Effector memory CD8-positive, alpha-beta T cell (primary cell): ENCODE results near the gene FOXN3.

Experiments
- ATAC-seq: fragments of 150-1000 bp; cut with Tn5 transposase; replicated peaks from 2 replicates; pipeline ENCODE4 v1.10.0; 2021; ENCODE audit warnings: mild to moderate bottlenecking, moderate library complexity
- DNase-seq, 3 experiments: peaks; one replicate each; pipeline ENCODE4 v3.0.0; 2021
- H3K27ac Mint-ChIP-seq, 2 donors: one replicate each; pipeline ENCODE4 v1.8.0; 2022; ENCODE audit warnings: mild to moderate bottlenecking in 2 of 2, mixed read lengths in 2 of 2, moderate library complexity in 2 of 2
- H3K27me3 Mint-ChIP-seq, 2 donors: one replicate each; pipeline ENCODE4 v1.8.0; 2022; ENCODE audit warnings: mixed read lengths in 2 of 2
- H3K36me3 Mint-ChIP-seq: one replicate; pipeline ENCODE4 v1.8.0; 2022; ENCODE audit warnings: mild to moderate bottlenecking, moderate library complexity, mixed read lengths; ENCODE audit not compliant: insufficient read depth
- H3K4me1 Mint-ChIP-seq, 2 donors: one replicate each; pipeline ENCODE4 v1.8.0; 2022; ENCODE audit warnings: low read depth in 2 of 2, mixed read lengths in 2 of 2
- H3K4me3 Mint-ChIP-seq, 2 donors: one replicate each; pipeline ENCODE4 v1.8.0; 2022; ENCODE audit warnings: mild to moderate bottlenecking in 2 of 2, mixed read lengths in 2 of 2, moderate library complexity in 2 of 2
- H3K9me3 Mint-ChIP-seq, 2 donors: one replicate each; pipeline ENCODE4 v1.8.0; 2022; ENCODE audit warnings: mixed read lengths in 2 of 2

FOXN3 gene

DNA sequence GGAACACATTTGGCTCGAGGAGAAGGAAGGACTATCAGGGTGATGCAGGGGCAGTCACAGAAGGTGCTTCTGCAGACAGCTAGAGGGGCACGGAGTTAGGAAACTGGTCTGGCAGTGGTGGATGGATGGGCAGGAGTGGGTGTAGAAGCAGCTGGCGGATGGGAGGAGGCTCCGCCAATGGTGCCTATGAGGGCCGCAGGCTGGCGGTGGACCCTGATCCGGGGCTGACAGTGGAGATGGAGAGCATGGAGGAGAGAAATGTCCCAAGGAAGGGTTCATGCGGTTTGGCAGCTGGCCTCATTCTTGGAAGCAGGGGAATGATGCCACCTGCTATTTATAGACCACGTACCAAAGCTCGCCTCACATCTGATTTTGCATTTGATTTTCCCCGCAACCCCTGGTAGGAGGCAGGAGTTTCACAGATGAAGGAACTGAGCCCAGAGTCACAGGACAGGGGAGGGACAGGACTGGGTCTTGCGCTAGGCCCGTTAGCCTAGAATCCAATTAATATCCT, 237.1 kb downstream of the FOXN3 start:
- DNase-seq (no peak), ATAC-seq (no peak)
- Mint-ChIP-seq H3K27ac (peak overlapping the region; percentile 5 to 44), H3K27me3 (no peaks in the 10 kb centered on the region), H3K36me3 (peaks cover 15% of the 10 kb centered on the region), H3K4me3 (no peak overlapping the region), H3K9me3 (no peaks in the 10 kb centered on the region), H3K4me1 (peaks cover 21 to 23% of the 10 kb centered on the region in 2 donors)

DNA sequence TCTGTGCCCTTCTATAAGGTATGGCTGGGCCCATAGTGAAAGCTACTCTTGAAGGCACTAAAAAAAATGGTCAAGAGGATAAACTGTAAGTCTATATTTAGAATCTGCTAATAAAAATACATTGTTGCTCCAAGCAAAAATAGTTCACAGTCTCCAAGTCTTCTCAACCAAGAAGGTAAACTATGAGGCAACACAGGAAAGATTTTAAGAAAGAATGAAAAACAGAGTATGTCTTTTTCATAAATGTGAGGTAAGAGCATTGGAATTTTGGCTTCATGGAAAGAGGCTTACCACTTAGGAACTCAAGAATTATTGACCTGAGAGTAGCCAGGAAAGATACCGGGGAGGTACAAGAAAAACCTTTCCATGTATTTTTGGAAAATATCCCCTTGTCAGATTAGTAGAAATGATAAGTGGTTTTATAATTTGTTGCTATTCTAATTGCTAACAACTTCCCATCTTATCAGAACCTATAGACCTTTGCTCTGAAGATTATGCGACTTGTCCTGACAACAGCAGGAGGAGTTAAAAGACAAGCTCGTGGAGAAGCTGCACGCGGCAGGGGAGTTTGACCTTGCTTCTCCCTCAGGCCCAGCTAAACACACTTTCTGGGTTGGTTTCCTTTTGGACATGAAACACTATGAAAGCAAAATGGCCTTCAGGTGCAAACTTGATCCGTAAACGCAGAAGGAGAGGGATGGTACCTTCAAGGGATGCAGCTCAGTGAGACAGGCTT, 238.1 kb downstream of the FOXN3 start:
- DNase-seq (no peak), ATAC-seq (no peak)
- Mint-ChIP-seq H3K27ac (peak overlapping the region; percentile 5 to 44), H3K27me3 (no peaks in the 10 kb centered on the region), H3K36me3 (peaks cover 14% of the 10 kb centered on the region), H3K9me3 (no peaks in the 10 kb centered on the region), H3K4me3 (no peak overlapping the region), H3K4me1 (peaks cover 16 to 23% of the 10 kb centered on the region in 2 donors)

DNA sequence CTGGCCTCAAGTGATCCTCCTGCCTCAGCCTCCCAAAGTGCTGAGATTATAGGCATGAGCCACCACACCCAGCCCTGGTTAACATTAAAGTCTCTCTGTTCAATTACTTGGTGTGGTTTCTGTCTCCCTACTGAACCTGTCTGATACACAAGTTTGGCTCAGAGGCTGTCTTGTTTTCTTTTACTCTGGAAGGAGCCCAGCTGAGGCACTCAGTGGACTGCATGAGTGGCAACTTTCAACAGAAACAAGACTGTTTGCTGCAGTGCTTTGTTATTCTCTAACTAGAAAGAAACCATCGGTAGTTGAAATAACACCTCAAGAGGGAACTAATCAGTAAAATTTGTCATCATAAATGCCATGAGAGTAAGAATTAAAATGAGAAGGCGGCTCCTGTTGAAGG, 238.7 kb downstream of the FOXN3 start:
- H3K4me3 Mint-ChIP-seq, result no peak overlapping the region
- H3K27me3 Mint-ChIP-seq, result no peaks in the 10 kb centered on the region
- no peaks in the 10 kb centered on the region for H3K9me3 Mint-ChIP-seq
- peaks cover 15 to 23% of the 10 kb centered on the region in 2 donors for H3K4me1 Mint-ChIP-seq
- DNase-seq (no peak), ATAC-seq (no peak)
- peak overlapping the region in 1 of 2 donors; percentile 32 for H3K27ac Mint-ChIP-seq
- H3K36me3 Mint-ChIP-seq, result peaks cover 14% of the 10 kb centered on the region

DNA sequence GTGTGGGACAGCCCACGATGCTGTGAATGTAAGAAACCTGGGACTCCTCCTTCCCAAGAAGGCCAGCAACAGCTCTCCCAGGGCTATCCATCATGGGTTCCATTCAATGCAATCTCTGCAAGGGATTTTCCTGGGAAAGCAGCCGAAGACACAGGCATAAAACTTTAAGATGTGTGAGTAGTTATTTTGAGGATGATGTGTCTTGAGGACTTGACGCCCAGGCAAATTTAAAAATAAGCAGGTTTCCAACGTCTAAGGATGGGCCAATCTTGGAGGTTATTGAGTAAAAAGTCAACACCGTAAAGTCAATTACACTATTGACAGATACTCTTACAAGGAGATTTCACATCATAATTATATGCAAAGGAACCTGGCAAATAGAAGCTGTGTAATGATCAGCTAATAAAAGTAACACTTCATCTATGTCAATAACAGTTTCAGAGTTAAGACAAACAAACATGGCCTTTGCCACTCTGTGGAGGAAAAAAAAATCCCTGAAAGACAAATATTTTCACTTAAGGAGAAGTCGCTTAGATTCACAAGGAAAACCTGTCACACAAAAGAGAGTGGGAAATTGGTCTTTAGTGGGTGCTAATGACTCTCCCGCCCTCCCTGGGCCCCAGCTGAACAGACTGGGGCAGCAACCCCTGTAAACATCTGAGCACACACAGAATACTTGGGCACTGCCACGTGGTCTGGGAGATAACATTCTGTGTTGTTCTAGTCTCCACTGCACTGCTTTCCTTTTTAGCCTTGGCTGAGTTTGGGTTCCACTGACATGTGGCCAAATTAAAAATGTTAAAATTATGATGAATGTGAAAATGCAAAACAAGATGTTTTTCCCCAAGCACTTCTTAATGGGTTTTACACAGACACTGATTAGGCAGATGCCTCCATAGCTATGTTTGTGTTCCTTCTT, 240.9 kb downstream of the FOXN3 start:
- Mint-ChIP-seq H3K4me3 (no peak overlapping the region), H3K27ac (no peak overlapping the region), H3K36me3 (peaks cover 14% of the 10 kb centered on the region), H3K4me1 (peaks cover 13 to 18% of the 10 kb centered on the region in 2 donors), H3K27me3 (no peaks in the 10 kb centered on the region), H3K9me3 (no peaks in the 10 kb centered on the region)
- ATAC-seq (no peak), DNase-seq (no peak)

DNA sequence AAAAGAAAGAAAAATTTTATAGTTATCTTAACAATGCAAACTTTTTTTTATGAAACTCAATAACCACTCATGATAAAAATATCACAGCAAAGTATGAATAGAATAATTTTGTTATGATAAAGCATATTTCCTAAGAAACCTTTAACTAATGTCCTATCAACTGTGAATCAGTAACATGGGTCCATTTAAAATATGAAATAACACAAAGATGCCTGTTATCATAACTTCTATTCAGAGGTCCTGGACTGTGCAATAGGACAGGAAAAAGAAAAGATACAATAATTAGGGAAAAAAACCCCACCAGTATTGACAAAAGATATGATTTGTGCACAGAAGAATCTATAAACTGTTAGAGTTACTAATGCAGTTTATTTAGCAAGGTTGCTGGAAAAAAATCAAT, 245.4 kb downstream of the FOXN3 start:
- Mint-ChIP-seq H3K27me3 (no peaks in the 10 kb centered on the region), H3K4me3 (no peak overlapping the region), H3K27ac (no peak overlapping the region), H3K4me1 (peaks cover 0 to 6% of the 10 kb centered on the region in 2 donors), H3K36me3 (no peaks in the 10 kb centered on the region), H3K9me3 (no peaks in the 10 kb centered on the region)
- ATAC-seq (no peak), DNase-seq (no peak)

DNA sequence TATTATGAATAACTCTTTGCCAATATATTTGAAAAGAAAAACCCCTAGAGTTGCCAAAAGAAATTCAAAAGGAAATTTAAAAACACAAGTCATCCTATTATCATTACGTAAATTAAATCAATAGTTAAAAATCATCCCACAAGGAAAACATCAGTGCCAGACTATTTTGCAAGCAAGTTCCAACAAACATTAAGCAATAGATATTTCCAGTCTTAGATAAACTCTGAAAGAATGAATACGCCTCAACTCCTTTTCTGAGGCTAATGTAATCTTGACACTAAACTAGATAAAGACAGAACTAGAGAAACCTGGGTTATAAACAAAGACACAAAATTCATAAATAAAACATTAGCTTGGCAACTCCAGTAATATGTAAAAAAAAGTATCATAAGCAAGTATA, 245.9 kb downstream of the FOXN3 start:
- no peak for ATAC-seq
- no peak for DNase-seq
- Mint-ChIP-seq H3K4me3 (no peak overlapping the region), H3K27ac (no peak overlapping the region), H3K36me3 (no peaks in the 10 kb centered on the region), H3K9me3 (no peaks in the 10 kb centered on the region), H3K4me1 (peaks cover 0 to 6% of the 10 kb centered on the region in 2 donors), H3K27me3 (no peaks in the 10 kb centered on the region)

DNA sequence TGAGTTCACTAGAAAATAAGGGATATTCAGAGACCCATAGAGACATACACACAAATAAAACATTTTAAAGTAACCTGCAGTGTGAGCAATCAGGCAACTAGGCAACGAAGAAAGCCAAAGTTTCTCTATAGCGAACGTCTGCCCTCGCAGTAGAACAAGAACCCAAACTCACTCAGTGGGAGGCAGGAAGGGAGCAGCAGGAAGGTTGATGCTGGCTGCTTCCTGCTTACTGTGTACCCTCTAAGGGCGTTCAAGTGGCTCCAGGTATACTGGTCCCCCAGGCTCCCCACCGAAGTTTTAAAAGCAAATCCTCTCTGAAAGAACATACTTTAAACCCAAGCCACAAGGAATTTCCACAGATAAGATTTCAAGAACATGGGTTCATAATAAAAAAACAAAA, 249.3 kb downstream of the FOXN3 start:
- Mint-ChIP-seq H3K4me3 (no peak overlapping the region), H3K36me3 (peaks cover 8% of the 10 kb centered on the region), H3K27ac (no peak overlapping the region), H3K27me3 (no peaks in the 10 kb centered on the region), H3K9me3 (no peaks in the 10 kb centered on the region), H3K4me1 (peaks cover 14 to 23% of the 10 kb centered on the region in 2 donors)
- ATAC-seq (no peak), DNase-seq (no peak)

DNA sequence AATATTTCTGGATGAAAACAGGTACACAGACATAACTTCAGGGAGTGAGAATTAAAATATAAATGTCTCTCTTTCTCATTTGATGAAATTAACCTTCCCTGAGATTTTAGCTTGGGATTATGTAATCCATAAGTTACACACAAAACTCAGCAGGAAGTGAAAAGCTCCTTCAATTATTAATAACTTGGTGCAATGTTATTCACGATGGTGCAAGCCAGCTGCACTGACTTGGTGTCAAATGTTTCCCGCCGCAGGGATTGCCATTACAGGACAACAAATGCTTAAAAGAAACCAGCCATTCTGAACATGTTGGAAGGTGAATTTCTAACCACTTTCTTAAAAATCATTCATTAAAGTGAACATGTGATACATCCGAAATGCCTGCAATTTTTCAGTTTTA, 250.4 kb downstream of the FOXN3 start:
- Mint-ChIP-seq H3K4me1 (peaks cover 14 to 23% of the 10 kb centered on the region in 2 donors), H3K27ac (no peak overlapping the region), H3K36me3 (peaks cover 19% of the 10 kb centered on the region), H3K4me3 (no peak overlapping the region), H3K9me3 (no peaks in the 10 kb centered on the region), H3K27me3 (no peaks in the 10 kb centered on the region)
- no peak for ATAC-seq
- no peak for DNase-seq

DNA sequence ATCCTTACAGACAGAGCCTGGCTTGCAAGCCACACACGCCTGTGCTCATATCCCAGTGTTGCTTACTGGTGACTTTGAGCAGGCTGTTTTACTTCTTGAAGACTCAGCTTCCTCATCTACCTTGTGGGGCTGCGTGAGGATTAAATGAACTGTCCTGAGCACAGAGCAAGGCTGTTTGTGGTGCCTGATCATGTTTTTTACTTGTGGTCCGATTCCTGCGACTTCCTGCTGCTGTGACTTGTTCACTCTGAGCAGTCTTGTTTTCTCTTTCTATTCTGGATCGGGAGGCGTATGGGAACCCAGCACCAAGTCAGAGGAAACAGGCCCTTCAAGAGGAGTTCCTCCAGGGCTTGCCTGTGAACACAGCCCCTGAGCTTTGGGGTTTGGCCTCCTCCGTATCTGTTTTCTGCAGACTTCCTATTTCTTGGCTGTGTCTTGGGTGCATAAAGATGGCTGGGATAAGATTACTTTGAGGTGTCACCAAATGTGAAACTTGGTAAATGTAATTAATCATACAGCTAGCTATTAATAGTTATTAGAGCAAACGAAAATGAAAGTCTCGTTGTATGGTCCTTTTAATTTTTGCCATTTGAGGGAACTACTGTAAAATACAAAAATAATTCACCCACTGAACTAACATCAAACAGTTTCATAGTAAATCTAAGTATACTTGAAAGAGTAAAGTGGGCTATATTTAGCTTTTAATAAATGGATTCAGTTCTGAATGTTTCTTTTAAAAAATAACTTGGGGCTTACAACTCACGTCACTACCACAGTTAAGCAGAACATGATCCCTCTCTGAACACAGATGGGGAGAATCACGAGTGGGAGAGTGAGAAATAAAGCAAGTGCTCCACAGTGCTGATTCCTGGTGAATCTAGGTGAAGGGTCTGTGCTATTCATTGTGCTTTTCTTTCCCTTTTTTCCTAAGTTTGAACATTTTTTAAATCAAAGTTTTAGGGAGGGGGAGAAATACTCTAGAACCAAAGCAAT, 251.5 kb downstream of the FOXN3 start:
- Mint-ChIP-seq H3K27ac (peak overlapping the region; percentile 85 to 86), H3K27me3 (no peaks in the 10 kb centered on the region)

DNA sequence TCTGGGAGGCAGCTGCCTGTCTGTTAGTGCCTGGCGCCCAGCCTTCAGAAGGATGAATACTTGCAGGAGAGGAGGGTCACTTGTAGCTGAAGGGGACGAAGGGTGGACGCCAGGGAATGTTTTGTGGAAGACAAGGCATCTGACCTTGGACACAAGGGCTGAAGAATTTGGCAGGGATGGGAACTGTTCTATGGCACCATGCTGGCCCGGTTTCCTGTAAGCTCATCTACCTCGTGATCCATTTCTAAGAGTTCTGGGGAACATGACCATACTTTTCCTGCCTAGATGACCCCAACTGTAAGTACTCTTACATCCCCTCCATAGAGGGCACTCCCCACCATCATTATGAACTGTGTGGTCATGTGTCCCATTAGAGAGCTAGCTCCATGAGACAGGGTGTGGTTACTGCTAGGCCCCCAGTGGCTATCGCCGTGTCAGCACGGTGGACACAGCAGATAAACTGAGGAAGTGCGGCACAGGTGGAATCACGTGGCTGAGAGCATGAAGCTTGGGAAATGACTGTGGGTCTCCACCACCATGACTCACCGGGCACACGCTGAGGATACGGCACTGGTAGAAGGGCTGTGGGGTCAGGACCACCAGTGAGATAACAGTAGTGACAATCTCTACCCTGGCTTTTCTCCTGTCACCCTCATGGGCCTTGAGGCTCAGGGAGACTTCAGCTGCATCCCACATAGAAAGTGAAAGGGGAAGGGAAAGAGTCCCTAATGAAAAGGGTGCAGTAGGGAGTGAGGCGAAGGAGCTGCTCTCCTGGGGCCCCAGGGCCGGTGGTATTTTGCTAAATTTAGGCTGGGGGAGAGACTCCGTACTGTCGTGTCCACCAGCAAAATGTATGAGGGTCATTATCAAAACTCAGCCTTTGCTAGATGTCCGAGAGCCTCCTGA, 252.6 kb downstream of the FOXN3 start:
- H3K9me3 Mint-ChIP-seq, result no peaks in the 10 kb centered on the region
- DNase-seq (no peak), ATAC-seq (no peak)
- peak overlapping the region; percentile 85 to 86 for H3K27ac Mint-ChIP-seq
- peaks cover 35% of the 10 kb centered on the region for H3K36me3 Mint-ChIP-seq
- H3K4me1 Mint-ChIP-seq, result peaks cover 14 to 23% of the 10 kb centered on the region in 2 donors
- no peaks in the 10 kb centered on the region for H3K27me3 Mint-ChIP-seq
- H3K4me3 Mint-ChIP-seq, result peak overlapping the region in 1 of 2 donors; percentile 65

More for the DNA sequence above, 251.5 kb downstream of the FOXN3 start:
- ATAC-seq, result peak; percentile 56
- DNase-seq, result no peak
- peak overlapping the region; percentile 65 to 79 for H3K4me3 Mint-ChIP-seq
- no peaks in the 10 kb centered on the region for H3K9me3 Mint-ChIP-seq
- peaks cover 29% of the 10 kb centered on the region for H3K36me3 Mint-ChIP-seq
- peaks cover 14 to 23% of the 10 kb centered on the region in 2 donors for H3K4me1 Mint-ChIP-seq

DNA sequence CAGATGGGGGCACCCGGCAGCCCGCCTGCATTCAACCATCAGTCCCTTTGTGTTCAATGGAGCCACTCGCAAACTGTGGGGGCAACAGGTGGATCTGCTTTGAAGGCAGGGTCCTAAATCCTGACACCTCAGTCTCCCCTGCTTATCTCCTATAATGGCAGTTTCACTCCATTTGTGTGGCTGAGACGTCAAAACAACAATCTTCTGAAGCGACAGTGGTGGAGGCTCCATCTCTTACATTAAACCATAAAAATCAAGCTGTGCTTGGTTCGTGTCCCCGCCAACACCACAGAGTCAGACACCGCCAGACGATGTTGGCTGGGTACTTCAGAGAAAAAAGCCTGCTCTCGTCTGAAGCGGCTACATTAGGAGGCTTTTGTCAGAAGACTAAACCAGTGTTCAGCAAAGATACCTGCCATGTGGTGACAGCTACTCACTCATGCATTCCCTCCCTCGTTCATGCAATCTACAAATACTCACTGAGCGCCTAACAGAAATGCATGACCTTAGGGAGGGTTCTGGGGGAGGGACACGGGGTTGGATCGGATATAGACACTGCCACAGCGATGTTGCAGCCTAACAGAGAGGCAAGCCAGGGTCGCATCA, 253.9 kb downstream of the FOXN3 start:
- H3K9me3 Mint-ChIP-seq, result no peaks in the 10 kb centered on the region
- no peak for DNase-seq
- no peaks in the 10 kb centered on the region for H3K27me3 Mint-ChIP-seq
- H3K27ac Mint-ChIP-seq, result no peak overlapping the region
- no peak for ATAC-seq
- peaks cover 40% of the 10 kb centered on the region for H3K36me3 Mint-ChIP-seq
- peaks cover 14 to 23% of the 10 kb centered on the region in 2 donors for H3K4me1 Mint-ChIP-seq
- H3K4me3 Mint-ChIP-seq, result no peak overlapping the region

DNA sequence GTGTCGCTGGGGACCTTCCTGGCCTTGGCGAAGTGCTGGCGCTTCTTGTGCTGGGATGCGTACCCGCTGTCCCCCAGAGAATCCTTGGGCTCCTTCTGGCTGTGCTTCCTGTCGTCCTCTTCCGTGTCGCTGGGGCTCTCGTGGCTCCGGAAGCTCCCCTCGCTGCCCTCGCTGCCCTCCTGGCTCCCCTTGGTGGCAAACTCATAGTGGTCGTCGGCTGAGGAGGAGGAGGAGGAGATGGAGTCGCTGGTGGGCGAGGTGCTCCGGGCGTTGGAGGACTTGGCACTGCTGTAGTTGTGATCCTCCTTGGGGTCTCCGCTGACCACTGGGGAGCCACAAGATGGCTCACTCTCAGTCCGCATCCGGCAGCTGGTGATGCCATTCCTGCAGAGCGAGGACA, 254.4 kb downstream of the FOXN3 start:
- H3K9me3 Mint-ChIP-seq, result no peaks in the 10 kb centered on the region
- H3K27me3 Mint-ChIP-seq, result no peaks in the 10 kb centered on the region
- peaks cover 40% of the 10 kb centered on the region for H3K36me3 Mint-ChIP-seq
- H3K27ac Mint-ChIP-seq, result no peak overlapping the region
- DNase-seq, result no peak
- H3K4me3 Mint-ChIP-seq, result no peak overlapping the region
- no peak for ATAC-seq
- peaks cover 14 to 23% of the 10 kb centered on the region in 2 donors for H3K4me1 Mint-ChIP-seq
